DND-41 (cell line): ENCODE measurements around the gene ATP10A.

Experiments
- ATAC-seq: fragments of 200-7000 bp; cut with Tn5 transposase; 3 replicates; pipeline ENCODE4 v1.9.1; 2021; ENCODE audit warnings: low read depth; ENCODE audit not compliant: insufficient read depth
- DNase-seq: peaks from one replicate; pipeline ENCODE4 v3.0.0-alpha.2; 2020
- H2AFZ ChIP-seq: 2 replicates; pipeline ENCODE4 v1.6.0; 2012; ENCODE audit warnings: low read depth, low read length
- H3K27ac ChIP-seq: 2 replicates; pipeline ENCODE4 v1.5.1; 2012; ENCODE audit warnings: low read length, inconsistent platforms
- H3K27me3 ChIP-seq: fragments of 200-600 bp; sonication (generic); 2 replicates; pipeline ENCODE4 v1.6.0; 2012; ENCODE audit warnings: low read length, mild to moderate bottlenecking, inconsistent platforms; ENCODE audit not compliant: insufficient read depth, poor library complexity
- H3K36me3 ChIP-seq: 2 replicates; pipeline ENCODE4 v1.5.1; 2012; ENCODE audit warnings: low read length, inconsistent platforms; ENCODE audit not compliant: insufficient read depth
- H3K4me1 ChIP-seq: 2 replicates; pipeline ENCODE4 v1.5.1; 2012; ENCODE audit warnings: mild to moderate bottlenecking, low read length; ENCODE audit not compliant: insufficient read depth
- H3K4me2 ChIP-seq: 2 replicates; pipeline ENCODE4 v1.6.0; 2012; ENCODE audit warnings: mild to moderate bottlenecking, moderate library complexity, low read length, inconsistent platforms; ENCODE audit not compliant: insufficient read depth
- H3K4me3 ChIP-seq, 2 experiments: fragments of 200-600 bp in 1 of 2; shearing (Covaris generic) in 1 of 2; 2 replicates each; pipeline ENCODE4 v1.5.1; 2012 to 2016; ENCODE audit warnings: inconsistent platforms in 2 of 2, low read length in 2 of 2, mild to moderate bottlenecking in 2 of 2, low read depth in 1 of 2, moderate library complexity in 1 of 2
- H3K79me2 ChIP-seq: 2 replicates; pipeline ENCODE4 v1.6.0; 2012; ENCODE audit warnings: low read length, inconsistent platforms; ENCODE audit not compliant: insufficient read depth
- H3K9ac ChIP-seq: 2 replicates; pipeline ENCODE4 v1.6.0; 2012; ENCODE audit warnings: low read depth, mild to moderate bottlenecking, inconsistent platforms, low read length, moderate library complexity
- H3K9me3 ChIP-seq: 2 replicates; pipeline ENCODE4 v1.5.1; 2012; ENCODE audit warnings: low read length, moderate library complexity, mild to moderate bottlenecking, inconsistent platforms; ENCODE audit not compliant: insufficient read depth, severe bottlenecking
- H4K20me1 ChIP-seq: 2 replicates; pipeline ENCODE4 v1.6.0; 2012; ENCODE audit warnings: low read length; ENCODE audit not compliant: insufficient read depth
- EZH2 ChIP-seq: IDR thresholded peaks from 3 replicates; pipeline ENCODE4 v1.6.1; 2012; ENCODE audit warnings: borderline replicate concordance, low read depth, mild to moderate bottlenecking, moderate library complexity, low read length, inconsistent platforms; ENCODE audit not compliant: severe bottlenecking
- TF ChIP-seq, protein P1 (sequence below): IDR thresholded peaks from 2 replicates; pipeline ENCODE4 v1.5.1; 2012; ENCODE audit warnings: borderline replicate concordance, low read length, moderate library complexity, mild to moderate bottlenecking; ENCODE audit not compliant: poor library complexity, severe bottlenecking; ENCODE audit errors: extremely low read depth

The ATP10A gene

DNA sequence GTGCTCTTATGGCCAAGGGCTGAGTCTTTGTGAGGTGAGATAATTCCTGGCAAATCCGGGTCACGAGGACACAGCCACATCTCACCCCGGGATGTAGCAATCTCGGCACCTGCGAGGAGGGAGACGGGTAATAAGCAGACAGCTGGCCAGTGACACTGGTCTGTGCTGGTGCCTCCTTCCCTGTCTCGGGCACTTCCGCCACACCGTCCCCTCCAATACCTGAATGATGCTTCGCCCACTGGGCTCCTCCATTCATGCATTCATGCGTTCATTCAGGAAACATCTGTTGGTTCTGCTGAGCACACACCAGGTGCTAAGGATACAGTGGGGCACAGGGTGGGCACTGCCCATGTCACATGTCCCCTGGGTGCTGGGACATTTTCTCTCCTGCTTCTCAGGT lies 60.1 kb downstream of the ATP10A start:
- H4K20me1 ChIP-seq: no peaks in the 10 kb centered on the region
- ATAC-seq: no peak
- H3K27ac ChIP-seq: no peak overlapping the region
- H3K4me3 ChIP-seq: no peak overlapping the region
- H3K4me2 ChIP-seq: no peak overlapping the region
- H3K36me3 ChIP-seq: no peaks in the 10 kb centered on the region
- H3K9me3 ChIP-seq: no peaks in the 10 kb centered on the region
- no peak overlapping the region for H3K9ac ChIP-seq
- no peaks in the 10 kb centered on the region for H3K79me2 ChIP-seq
- DNase-seq: no peak
- H3K4me1 ChIP-seq: no peaks in the 10 kb centered on the region
- TF ChIP-seq, protein P1, sequence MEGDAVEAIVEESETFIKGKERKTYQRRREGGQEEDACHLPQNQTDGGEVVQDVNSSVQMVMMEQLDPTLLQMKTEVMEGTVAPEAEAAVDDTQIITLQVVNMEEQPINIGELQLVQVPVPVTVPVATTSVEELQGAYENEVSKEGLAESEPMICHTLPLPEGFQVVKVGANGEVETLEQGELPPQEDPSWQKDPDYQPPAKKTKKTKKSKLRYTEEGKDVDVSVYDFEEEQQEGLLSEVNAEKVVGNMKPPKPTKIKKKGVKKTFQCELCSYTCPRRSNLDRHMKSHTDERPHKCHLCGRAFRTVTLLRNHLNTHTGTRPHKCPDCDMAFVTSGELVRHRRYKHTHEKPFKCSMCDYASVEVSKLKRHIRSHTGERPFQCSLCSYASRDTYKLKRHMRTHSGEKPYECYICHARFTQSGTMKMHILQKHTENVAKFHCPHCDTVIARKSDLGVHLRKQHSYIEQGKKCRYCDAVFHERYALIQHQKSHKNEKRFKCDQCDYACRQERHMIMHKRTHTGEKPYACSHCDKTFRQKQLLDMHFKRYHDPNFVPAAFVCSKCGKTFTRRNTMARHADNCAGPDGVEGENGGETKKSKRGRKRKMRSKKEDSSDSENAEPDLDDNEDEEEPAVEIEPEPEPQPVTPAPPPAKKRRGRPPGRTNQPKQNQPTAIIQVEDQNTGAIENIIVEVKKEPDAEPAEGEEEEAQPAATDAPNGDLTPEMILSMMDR: no peak
- no peak for TF ChIP-seq EZH2
- H3K27me3 ChIP-seq: no peaks in the 10 kb centered on the region
- no peak overlapping the region for H2AFZ ChIP-seq

DNA sequence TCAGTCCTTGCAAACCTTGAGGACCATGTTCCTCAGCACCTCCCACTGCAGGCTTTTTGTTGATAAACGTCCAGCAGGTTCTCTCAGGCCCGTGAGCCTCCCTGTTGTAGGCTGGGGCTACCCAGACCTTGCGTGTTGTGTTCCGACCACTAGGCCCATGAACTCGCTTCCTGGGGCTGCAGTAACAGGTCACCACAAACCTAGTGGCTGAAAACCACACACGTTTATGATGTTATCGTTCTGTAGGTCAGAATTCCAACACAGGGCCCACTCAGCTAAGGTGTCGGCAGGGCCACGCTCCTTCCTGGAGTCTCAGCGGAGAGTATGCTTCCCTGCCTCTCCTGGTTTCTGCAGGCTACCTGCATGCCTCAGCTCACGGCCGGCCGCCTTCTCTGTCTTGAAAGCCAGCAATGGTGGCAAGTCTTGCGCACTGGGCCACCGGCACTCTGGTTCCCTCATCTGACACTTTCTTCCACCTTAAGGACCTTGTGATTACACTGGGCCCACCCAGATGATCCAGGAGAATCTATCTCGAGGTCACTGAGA lies 60.8 kb downstream of the ATP10A start:
- Histone ChIP-seq H3K4me1 (no peaks in the 10 kb centered on the region), H3K79me2 (no peaks in the 10 kb centered on the region)

DNA sequence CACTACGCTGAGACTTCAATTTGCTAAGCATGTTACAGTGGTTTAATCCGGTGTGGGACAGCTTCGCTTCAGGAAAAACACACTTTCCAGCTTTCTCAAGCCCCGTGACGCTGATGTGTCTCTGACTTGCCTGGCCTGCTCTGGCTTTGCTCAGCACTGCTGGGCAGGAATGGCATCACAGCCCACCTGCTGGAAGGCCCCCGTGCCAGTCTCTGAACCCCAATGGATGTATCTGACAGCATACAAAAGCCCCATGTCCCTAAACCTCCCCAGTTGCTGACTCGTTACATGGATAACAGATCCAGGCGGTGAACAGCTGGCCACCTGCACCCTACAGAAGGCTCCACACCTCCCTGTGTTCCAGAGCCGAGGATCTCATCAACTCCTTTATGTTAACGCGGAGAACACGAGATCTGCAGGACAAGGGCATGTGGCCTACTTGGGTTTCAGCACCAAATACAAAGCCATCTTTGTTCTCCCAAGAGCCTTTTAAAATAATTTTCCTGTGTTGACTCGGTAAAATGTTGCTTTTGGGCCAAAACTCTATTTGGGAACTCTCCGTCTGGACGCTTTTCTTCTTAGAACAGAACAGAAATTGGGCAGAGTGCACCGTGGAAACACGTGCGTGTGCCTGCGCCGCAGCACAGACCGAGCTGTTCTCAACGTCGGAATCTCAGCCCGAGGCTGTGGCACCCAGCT lies 61.4 kb downstream of the ATP10A start:
- Histone ChIP-seq H3K36me3 (no peaks in the 10 kb centered on the region), H3K4me2 (no peak overlapping the region), H3K79me2 (no peaks in the 10 kb centered on the region), H3K9me3 (no peaks in the 10 kb centered on the region), H3K27ac (no peak overlapping the region), H3K27me3 (no peaks in the 10 kb centered on the region), H2AFZ (no peak overlapping the region), H3K9ac (no peak overlapping the region), H3K4me3 (no peak overlapping the region), H4K20me1 (no peaks in the 10 kb centered on the region), H3K4me1 (no peaks in the 10 kb centered on the region)
- ATAC-seq (no peak), DNase-seq (no peak)
- TF ChIP-seq, protein P1: no peak
- TF ChIP-seq EZH2: no peak

More for the DNA sequence above, 60.8 kb downstream of the ATP10A start:
- Histone ChIP-seq H3K9ac (no peak overlapping the region), H3K4me2 (no peak overlapping the region), H3K27ac (no peak overlapping the region), H4K20me1 (no peaks in the 10 kb centered on the region), H3K9me3 (no peaks in the 10 kb centered on the region), H3K27me3 (no peaks in the 10 kb centered on the region), H3K4me3 (no peak overlapping the region), H3K36me3 (no peaks in the 10 kb centered on the region), H2AFZ (no peak overlapping the region)
- DNase-seq (no peak), ATAC-seq (no peak)
- TF ChIP-seq EZH2: no peak
- TF ChIP-seq, protein P1: no peak
